Adrenal gland (tissue), 12 donors: ENCODE measurements around the gene SYPL2. TPM values are rescaled to one million over a fixed set of nuclear protein-coding genes. Genes with fewer than 3 reads are reported as not detected.

Experiments
- DNase-seq, 7 donors: peaks; one replicate each; pipeline ENCODE4 v3.0.0-alpha.2; 2019 to 2020
- H3K27ac ChIP-seq, 5 donors: fragments of 200-600 bp; sonication (generic) in 4 of 5; 1 replicate in 3 of 5; 2 replicates in 2 of 5; pipeline versions ENCODE4 v1.5.1 to v1.8.0; 2016 to 2020; ENCODE audit warnings: mild to moderate bottlenecking in 1 of 5
- H3K27me3 ChIP-seq: fragments of 200-600 bp; 2 replicates; pipeline ENCODE4 v1.8.0; 2021
- H3K36me3 ChIP-seq, 2 donors: fragments of 200-600 bp; replicated peaks in 1 of 2; 1 replicate in 1 of 2; 2 replicates in 1 of 2; pipeline versions ENCODE4 v1.5.1 to v1.8.0; 2018 to 2022
- H3K4me1 ChIP-seq, 2 donors: fragments of 200-600 bp; replicated peaks in 1 of 2; 1 replicate in 1 of 2; 2 replicates in 1 of 2; pipeline versions ENCODE4 v1.5.1 to v1.8.0; 2018 to 2021
- H3K4me3 ChIP-seq, 4 donors: fragments of 200-600 bp; sonication (generic) in 3 of 4; one replicate each; pipeline ENCODE4 v1.5.1; 2016 to 2018
- H3K9me3 ChIP-seq, 3 donors: fragments of 200-600 bp; sonication (generic) in 1 of 3; replicated peaks in 1 of 3; 1 replicate in 2 of 3; 2 replicates in 1 of 3; pipeline versions ENCODE4 v1.5.1 to v1.8.0; 2016 to 2021
- CTCF ChIP-seq, 6 experiments: fragments of 450-650 bp in 4 of 6; fragments of 200-600 bp in 2 of 6; sonication (generic) in 1 of 6; IDR thresholded peaks; 1 replicate in 5 of 6; 2 replicates in 1 of 6; pipeline versions ENCODE4 v1.5.1 to v1.8.0; 2016 to 2021; ENCODE audit warnings: antibody characterized with exemption in 6 of 6, mild to moderate bottlenecking in 2 of 6, moderate library complexity in 1 of 6
- POLR2A ChIP-seq, 2 donors: fragments of 450-650 bp; IDR thresholded peaks; one replicate each; pipeline ENCODE4 v1.6.1; 2017; ENCODE audit warnings: antibody characterized with exemption in 2 of 2, mild to moderate bottlenecking in 2 of 2, moderate library complexity in 1 of 2
- WGBS, 4 donors: extraction: QIAGEN DNeasy Blood & Tissue Kit in 2 of 4; methylation state at CpG; one replicate each; pipeline versions ENCODE4 v1.1.5 to v1.1.7; 2013 to 2017; 5-methylcytosine and 5-hydroxymethylcytosine counted together
- intact Hi-C, 2 donors: fragments of 100-400 bp; cut with DNase I; formaldehyde crosslinking; loops; one replicate each; pipeline versions ENCODE4 v1.14.1 to v1.15.0; 2022 to 2023
- polyA plus RNA-seq, 3 donors: library from polyadenylated mRNA; stranded (reverse); fragments of 200-250 nt in 2 of 3; fragments of 350-450 nt in 1 of 3; fragmentation: Illumina TruSeq in 1 of 3; extraction: RNeasy Lipid Tissue Mini Kit (QIAGEN cat#74804) in 1 of 3; gene quantifications; one replicate each; pipeline ENCODE4 v1.2.3, GENCODE V29; 2013 to 2014
- total RNA-seq, 9 donors: library from RNA; depleted of rRNA in 4 of 9; stranded (reverse); fragments of >200 nt in 4 of 9; fragments of 120-200 nt in 1 of 9; fragmentation: NEBNext Ultra II Directional in 1 of 9; extraction: Animal tissue kit (Norgen Biotek cat#: 25700) in 1 of 9; gene quantifications; one replicate each; pipeline versions ENCODE4 v1.1.0 to v1.2.4, GENCODE V29; 2013 to 2023
- donor health status: healthy with polysubstance abuse.
- donor health status: Bipolar disorder and iron deficiency.
- donor health status: DM: yes; HTN: yes; CAD: no.
- donor health status: DM: no; HTN: no; CAD: no.
- donor health status: DM: no; HTN: no; CAD: no.
- donor health status: DM: yes; HTN: yes; CAD: no.

Gene SYPL2
- total and polyA plus RNA-seq, 12 donors: 5.8 to 23.6 (median 11.6) TPM

- intact Hi-C loops: no loop called here
- 78 to 84% (median 81%) methylated on average over 14 of the region's 14 CpGs for WGBS, 4 donors
- Histone ChIP-seq H3K36me3 (no peaks in the 10 kb centered on the region), H3K9me3 (no peaks in the 10 kb centered on the region), H3K27ac (no peak overlapping the region), H3K27me3 (no peaks in the 10 kb centered on the region), H3K4me3 (no peak overlapping the region), H3K4me1 (peaks cover 7 to 20% of the 10 kb centered on the region in 2 donors)
- no peak for TF ChIP-seq CTCF (IDR thresholded peaks at IDR 0.05)
- TF ChIP-seq POLR2A (IDR thresholded peaks at IDR 0.05): no peak
- no peak for DNase-seq
These were observed 60.9 kb downstream of the SYPL2 start for GRCh38 chr1:109527098-109527811.

- Histone ChIP-seq H3K27me3 (no peaks in the 10 kb centered on the region), H3K36me3 (no peaks in the 10 kb centered on the region), H3K4me3 (no peak overlapping the region), H3K9me3 (no peaks in the 10 kb centered on the region), H3K4me1 (peaks cover 14 to 27% of the 10 kb centered on the region in 2 donors), H3K27ac (no peak overlapping the region)
- intact Hi-C loops: loop anchor here in 1 of 2 donors (2.0 kb wide), 1 partner anchor 31 kb away; no protein-coding TSS in a partner anchor
- peak in 1 of 7 donors; percentile 41 for DNase-seq
- WGBS, 4 donors: 82 to 89% (median 86%) methylated on average over 9 of the region's 9 CpGs
- TF ChIP-seq CTCF (IDR thresholded peaks at IDR 0.05) (no peak), POLR2A (IDR thresholded peaks at IDR 0.05) (no peak)
These were observed 61.7 kb downstream of the SYPL2 start for GRCh38 chr1:109527846-109528695.

- Histone ChIP-seq H3K4me1 (peaks cover 14 to 27% of the 10 kb centered on the region in 2 donors), H3K4me3 (no peak overlapping the region), H3K9me3 (no peaks in the 10 kb centered on the region), H3K27me3 (no peaks in the 10 kb centered on the region), H3K36me3 (no peaks in the 10 kb centered on the region), H3K27ac (no peak overlapping the region)
- no peak for TF ChIP-seq POLR2A (IDR thresholded peaks at IDR 0.05)
- no peak for TF ChIP-seq CTCF (IDR thresholded peaks at IDR 0.05)
- no peak for DNase-seq
- intact Hi-C loops: loop anchor here in 1 of 2 donors (2.0 kb wide), 1 partner anchor 32 kb away; no protein-coding TSS in a partner anchor
- WGBS, 4 donors: 79 to 92% (median 84%) methylated on average over 2 to 3 of the region's 3 CpGs
These were observed 62.4 kb downstream of the SYPL2 start for GRCh38 chr1:109528712-109529111.

GRCh38 chr1:109529881-109530456 is 63.6 kb downstream of the SYPL2 start:
- Histone ChIP-seq H3K4me3 (no peak overlapping the region), H3K27me3 (no peaks in the 10 kb centered on the region), H3K9me3 (no peaks in the 10 kb centered on the region), H3K36me3 (no peaks in the 10 kb centered on the region), H3K27ac (peak overlapping the region in 3 of 5 donors; percentile 23 to 57 (median 30)), H3K4me1 (peaks cover 14 to 27% of the 10 kb centered on the region in 2 donors)
- intact Hi-C loops: loop anchor here (2.0 to 10.0 kb wide), 4 partner anchors 19 to 255 kb away; partner anchors contain the start of gene PSMA5 (in 1 of the 2)
- DNase-seq: no peak
- WGBS, 4 donors: 57 to 68% (median 62%) methylated on average over 3 to 8 of the region's 8 CpGs
- TF ChIP-seq POLR2A (IDR thresholded peaks at IDR 0.05) (no peak), CTCF (IDR thresholded peaks at IDR 0.05) (no peak)
